GM18951 (cell line): Measurements from ENCODE around the gene TSHR.

ENCODE experiments used
- POLR2A ChIP-seq: IDR thresholded peaks from 4 replicates; pipeline ENCODE4 v1.6.1; 2011; ENCODE audit warnings: mild to moderate bottlenecking; ENCODE audit not compliant: insufficient read length, insufficient read depth; ENCODE audit errors: extremely low read depth
- in situ Hi-C: fragments of 300-500 bp; cut with MboI; formaldehyde crosslinking; loops from one replicate; pipeline ENCODE4 v1.12.0; 2022; ENCODE audit warnings: low sequenced_read_pairs, mixed read lengths, inconsistent platforms; ENCODE audit not compliant: unreplicated experiment

Gene TSHR

GRCh38 chr14:81120501-81120900 lies 165.1 kb downstream of the TSHR start:
- no peak for TF ChIP-seq POLR2A
- in situ Hi-C loops: no loop called here

- in situ Hi-C loops: no loop called here
- TF ChIP-seq POLR2A: no peak
These were observed 166.9 kb downstream of the TSHR start for GRCh38 chr14:81122326-81122725.

- in situ Hi-C loops: no loop called here
- TF ChIP-seq POLR2A: no peak
These were observed 168.4 kb downstream of the TSHR start for GRCh38 chr14:81123811-81124210.

- TF ChIP-seq POLR2A: no peak
- in situ Hi-C loops: no loop called here
These were observed 170.1 kb downstream of the TSHR start for GRCh38 chr14:81125536-81125935.

- in situ Hi-C loops: no loop called here
These were observed 172.4 kb downstream of the TSHR start for GRCh38 chr14:81127785-81128184.

GRCh38 chr14:81129242-81129641 lies 173.8 kb downstream of the TSHR start:
- TF ChIP-seq POLR2A: no peak
- in situ Hi-C loops: no loop called here

More at GRCh38 chr14:81127785-81128184, 172.4 kb downstream of the TSHR start:
- TF ChIP-seq POLR2A: no peak

GRCh38 chr14:81132468-81132867 lies 177.0 kb downstream of the TSHR start:
- in situ Hi-C loops: no loop called here
- no peak for TF ChIP-seq POLR2A

- TF ChIP-seq POLR2A: no peak
- in situ Hi-C loops: no loop called here
These were observed 178.0 kb downstream of the TSHR start for GRCh38 chr14:81133400-81133799.

GRCh38 chr14:81137316-81137715 lies 181.9 kb downstream of the TSHR start:
- no peak for TF ChIP-seq POLR2A

GRCh38 chr14:81138429-81138828 lies 183.0 kb downstream of the TSHR start:
- in situ Hi-C loops: no loop called here
- no peak for TF ChIP-seq POLR2A

More at GRCh38 chr14:81137316-81137715, 181.9 kb downstream of the TSHR start:
- in situ Hi-C loops: no loop called here

- TF ChIP-seq POLR2A: no peak
- in situ Hi-C loops: no loop called here
These were observed 186.0 kb downstream of the TSHR start for GRCh38 chr14:81141426-81141825.

GRCh38 chr14:81143793-81144192 lies 188.4 kb downstream of the TSHR start:
- in situ Hi-C loops: no loop called here
- TF ChIP-seq POLR2A: no peak

- in situ Hi-C loops: no loop called here
- no peak for TF ChIP-seq POLR2A
These were observed 189.6 kb downstream of the TSHR start for GRCh38 chr14:81144824-81145603.

GRCh38 chr14:81147140-81147897 lies 191.9 kb downstream of the TSHR start:
- TF ChIP-seq POLR2A: no peak
- in situ Hi-C loops: no loop called here
